ENCODE data around the gene HRG.
"Not testable (repeated sequence)": the region's sequence is repeated elsewhere in the genome, so short reads cannot be mapped to it uniquely, and the experiment has no call there.

Gene HRG, protein sequence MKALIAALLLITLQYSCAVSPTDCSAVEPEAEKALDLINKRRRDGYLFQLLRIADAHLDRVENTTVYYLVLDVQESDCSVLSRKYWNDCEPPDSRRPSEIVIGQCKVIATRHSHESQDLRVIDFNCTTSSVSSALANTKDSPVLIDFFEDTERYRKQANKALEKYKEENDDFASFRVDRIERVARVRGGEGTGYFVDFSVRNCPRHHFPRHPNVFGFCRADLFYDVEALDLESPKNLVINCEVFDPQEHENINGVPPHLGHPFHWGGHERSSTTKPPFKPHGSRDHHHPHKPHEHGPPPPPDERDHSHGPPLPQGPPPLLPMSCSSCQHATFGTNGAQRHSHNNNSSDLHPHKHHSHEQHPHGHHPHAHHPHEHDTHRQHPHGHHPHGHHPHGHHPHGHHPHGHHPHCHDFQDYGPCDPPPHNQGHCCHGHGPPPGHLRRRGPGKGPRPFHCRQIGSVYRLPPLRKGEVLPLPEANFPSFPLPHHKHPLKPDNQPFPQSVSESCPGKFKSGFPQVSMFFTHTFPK

DNA sequence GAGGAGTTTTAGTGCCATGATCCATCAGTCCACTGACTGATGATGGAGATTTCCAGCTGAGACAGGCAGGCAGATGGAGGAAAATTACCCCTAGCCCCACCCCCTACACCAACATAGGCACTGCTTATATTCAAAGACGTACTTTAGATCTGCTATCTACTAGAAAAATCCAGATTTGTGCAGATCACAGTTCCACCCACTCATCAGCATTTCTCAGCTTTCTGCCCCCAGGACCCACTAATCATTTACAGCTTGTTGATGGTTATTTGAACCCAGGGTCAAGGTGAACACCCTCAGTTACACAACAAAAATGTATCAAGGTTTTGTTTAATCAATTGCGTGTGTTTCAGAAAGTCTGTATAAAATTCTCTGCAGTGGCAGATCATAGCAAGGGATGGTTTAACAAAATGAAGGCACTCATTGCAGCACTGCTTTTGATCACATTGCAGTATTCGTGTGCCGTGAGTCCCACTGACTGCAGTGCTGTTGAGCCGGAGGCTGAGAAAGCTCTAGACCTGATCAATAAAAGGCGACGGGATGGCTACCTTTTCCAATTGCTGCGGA, at the start of gene HRG:
HRG (plus strand) TSS at position 390 of the 564 bp plus-strand sequence; CDS start at position 408, 18 bp downstream.
- no peak for DNase-seq (ENCODE audit: low read depth)

DNA sequence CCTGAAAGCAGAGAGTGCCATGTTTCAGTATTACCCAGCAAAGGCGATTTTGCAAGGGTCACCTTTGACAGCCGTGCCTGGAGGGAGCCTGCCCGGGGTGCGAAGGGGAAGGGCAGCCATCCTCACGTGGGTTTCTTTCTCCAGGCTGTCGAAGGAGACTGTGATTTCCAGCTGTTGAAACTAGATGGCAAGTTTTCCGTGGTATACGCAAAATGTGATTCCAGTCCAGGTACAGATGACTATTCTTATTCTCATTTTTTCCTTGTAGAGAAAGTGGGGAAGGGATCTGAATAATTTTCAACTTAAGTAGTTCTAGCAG, 49.6 kb upstream of the HRG start:
- no peak for DNase-seq (ENCODE audit: low read depth)

DNA sequence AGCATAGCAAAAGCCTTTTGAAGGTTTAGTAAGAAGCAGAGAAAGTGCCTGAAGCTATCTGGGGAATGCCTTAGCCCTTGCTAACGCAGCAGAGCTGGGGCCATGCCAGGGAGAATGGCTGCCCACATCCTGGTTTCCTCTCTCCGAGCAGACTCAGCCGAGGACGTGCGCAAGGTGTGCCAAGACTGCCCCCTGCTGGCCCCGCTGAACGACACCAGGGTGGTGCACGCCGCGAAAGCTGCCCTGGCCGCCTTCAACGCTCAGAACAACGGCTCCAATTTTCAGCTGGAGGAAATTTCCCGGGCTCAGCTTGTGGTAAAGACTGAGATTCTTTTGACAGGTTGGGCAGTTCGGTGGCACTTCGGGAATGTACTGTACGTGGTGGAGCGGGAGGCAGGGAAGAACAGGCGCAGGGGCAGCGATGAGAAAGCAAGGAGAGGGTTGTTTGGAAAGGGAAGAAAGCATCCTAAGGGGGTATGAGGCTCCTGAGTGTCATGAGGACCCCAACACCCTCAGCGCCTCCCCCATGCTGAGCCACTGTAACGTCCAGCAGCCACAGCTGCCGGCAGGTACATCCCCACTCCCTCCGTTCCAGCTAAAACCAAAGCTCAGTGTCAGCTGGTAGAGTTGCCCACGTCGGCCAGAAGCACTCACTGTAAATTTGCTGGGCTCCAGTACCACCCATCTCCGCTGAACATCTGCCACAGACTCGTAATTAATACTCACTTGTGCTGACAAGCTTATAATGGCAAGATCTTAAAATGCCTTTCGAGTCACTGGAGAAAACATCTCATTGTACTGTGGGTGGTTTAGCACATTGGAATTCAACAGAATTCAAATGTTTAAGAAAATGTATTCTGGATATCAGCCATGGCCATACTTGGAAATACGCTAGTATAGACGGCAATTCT, 48.5 kb upstream of the HRG start:
- DNase-seq (ENCODE audit: low read depth): peak; percentile 87

DNA sequence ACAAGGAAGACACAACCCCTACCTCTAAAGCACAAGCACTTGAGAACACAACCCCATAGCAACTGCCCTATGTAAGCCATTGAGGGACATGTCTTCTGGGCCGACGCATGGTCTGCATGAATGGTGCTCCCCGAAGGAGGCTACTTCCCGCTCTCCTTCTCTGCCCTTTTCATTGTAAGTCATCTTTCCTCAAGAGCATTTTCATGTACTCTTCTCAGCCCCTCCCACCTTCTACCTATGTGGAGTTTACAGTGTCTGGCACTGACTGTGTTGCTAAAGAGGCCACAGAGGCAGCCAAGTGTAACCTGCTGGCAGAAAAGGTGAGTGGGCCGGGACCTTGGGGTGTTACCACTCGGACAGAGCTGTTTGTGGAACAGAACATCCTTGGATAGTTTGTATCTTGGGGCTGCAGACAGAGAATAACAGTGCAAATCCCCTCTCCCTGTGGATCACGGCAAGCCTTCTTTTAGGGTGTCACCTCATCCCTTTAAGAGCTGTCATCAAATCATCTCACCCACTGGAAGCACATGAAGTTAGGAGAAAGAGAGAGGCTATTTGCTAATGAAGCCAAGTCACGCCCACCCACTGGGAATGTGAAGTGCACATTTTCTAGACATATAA, 47.4 kb upstream of the HRG start:
- no peak for DNase-seq (ENCODE audit: low read depth)

DNA sequence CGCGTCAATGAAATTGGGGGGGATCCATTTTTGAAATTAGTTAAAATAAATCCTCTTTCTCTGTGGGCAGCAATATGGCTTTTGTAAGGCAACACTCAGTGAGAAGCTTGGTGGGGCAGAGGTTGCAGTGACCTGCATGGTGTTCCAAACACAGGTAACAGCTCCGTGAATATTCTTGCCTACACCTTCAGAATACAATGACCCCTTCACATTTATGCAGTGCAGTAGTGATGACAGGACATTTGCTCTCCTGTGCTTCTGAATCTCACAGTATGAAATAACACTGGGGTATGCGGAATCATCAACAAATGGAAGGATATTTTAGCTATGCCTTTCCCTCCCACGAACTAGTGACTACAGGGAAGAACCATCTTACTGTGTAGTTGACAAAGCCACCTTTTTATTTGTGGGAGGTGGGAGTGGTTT, 46.0 kb upstream of the HRG start:
- no peak for DNase-seq (ENCODE audit: low read depth)

DNA sequence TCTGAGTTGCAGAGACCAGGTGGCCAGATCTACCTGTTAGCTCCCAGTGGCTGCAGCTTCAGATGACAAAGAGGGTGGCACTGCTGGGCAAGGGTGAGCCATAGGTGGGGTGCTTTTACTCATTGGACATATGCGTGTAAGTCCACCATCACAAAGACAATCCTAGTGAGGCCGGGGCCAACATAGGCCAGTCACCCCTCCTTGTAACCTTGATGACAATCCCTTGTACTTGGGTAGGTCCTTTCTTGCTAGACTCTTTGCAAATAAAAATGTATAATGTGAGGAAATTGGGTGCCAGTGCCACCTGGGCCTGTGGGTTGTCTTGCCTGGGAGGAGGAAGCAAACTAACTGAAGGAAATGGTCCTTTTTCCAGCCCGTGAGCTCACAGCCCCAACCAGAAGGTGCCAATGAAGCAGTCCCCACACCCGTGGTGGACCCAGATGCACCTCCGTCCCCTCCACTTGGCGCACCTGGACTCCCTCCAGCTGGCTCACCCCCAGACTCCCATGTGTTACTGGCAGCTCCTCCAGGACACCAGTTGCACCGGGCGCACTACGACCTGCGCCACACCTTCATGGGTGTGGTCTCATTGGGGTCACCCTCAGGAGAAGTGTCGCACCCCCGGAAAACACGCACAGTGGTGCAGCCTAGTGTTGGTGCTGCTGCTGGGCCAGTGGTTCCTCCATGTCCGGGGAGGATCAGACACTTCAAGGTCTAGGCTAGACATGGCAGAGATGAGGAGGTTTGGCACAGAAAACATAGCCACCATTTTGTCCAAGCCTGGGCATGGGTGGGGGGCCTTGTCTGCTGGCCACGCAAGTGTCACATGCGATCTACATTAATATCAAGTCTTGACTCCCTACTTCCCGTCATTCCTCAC, 45.4 kb upstream of the HRG start:
- DNase-seq (ENCODE audit: low read depth): no peak

DNA sequence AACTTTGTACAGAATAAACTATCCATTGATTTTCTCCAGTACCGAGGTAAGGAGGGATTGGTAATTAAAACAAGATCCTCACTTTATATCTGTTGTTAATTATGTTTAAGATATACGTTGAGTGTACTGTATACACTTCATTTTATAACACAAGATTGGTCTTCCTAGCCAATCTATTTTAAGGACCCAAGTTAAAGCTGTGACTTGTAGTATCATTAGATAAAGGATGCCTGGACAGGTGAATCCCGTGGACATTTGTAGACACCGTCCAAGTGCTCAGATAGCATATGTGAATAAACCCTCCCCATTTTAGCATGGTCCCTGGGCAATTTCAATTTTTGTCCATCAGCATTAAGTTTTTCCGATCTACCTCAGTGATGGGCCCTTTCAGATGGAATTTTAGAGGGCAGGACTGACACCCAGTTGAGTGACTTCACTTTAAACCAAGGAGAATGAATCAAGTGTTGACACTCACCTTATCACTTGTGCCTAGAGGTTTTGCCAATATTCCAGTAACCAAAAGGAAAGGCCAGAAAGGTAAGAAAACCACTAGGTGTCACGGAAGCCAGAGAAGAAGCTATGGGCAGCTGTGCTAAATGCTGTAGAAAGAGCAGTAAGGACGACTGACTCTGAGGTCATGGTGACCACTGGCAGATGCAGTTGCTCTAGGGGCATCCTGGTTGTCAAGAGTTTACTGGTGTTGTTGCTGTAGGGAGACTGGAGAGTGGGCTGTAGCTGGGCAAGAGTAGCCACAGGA, 43.7 kb upstream of the HRG start:
- no peak for DNase-seq (ENCODE audit: low read depth)

DNA sequence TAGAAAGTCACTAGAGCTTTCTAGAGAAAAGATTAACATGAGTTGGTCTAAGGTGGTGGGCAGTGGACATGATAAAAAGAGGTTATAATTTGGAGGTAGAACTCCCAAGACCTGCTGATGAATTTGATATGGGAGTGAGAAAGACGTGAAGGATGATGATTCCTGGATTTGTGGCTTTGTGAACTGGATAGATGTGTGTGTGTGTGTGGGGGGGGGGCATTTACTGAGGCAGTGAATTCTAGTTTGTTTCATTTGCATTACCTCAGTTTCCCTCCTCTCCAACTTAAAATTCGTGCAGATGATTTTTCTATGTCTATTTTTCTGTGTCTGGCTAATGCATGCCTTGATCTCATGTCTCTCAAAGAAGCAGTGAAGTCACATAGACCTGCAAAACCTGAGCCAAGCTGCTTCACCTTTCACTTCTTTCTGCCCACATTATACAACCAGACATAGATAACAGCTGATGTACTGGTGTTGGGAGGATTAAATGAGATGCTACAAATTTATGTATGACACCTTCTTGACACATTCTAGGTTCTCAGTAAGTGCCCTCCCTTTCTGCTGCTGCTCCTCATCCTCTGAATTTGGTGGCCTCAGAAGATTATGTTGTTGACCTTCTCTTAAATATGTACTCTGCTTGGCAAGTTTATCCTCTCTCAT, 43.0 kb upstream of the HRG start:
- no peak for DNase-seq (ENCODE audit: low read depth)

DNA sequence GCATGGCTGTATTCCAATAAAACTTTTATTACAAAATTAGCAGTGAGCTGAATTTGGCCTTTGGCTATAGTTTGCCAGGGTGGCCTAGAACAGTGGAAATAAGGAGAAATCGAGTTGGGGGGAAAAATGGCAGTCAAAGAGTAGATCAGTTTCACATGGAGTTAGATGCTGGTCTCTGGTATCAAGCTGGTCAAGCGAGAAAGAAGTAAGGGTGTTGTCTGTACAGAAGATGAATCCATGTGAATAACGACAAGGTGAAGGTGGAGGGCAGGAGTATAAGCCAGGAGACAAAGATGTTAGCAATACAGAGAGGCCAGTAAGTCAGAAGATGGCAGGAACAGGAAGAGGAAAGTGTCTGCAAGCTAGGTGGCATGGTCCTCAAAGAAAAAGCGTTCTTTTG, 41.2 kb upstream of the HRG start:
- no peak for DNase-seq (ENCODE audit: low read depth)

DNA sequence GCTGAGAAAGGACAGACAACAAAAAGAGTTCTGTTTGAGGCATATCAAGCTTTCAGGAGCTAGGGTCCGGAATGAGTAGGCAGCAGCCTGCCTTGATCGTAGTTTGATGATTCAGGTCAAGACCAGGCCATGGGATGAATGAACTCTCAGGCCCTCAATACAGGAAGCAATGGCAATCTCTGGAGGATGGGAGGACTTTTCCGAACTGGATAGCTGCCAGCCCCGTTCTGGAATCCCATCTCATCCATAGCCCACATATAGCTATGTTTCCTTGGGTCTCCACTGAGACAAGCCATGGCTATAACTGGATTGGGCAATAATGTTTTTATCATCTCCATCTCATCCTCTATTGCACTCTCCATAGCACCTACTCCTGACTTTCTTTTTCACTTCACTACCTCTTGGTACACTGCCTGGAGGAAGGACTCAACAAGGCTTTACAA, 40.2 kb upstream of the HRG start:
- no peak for DNase-seq (ENCODE audit: low read depth)

DNA sequence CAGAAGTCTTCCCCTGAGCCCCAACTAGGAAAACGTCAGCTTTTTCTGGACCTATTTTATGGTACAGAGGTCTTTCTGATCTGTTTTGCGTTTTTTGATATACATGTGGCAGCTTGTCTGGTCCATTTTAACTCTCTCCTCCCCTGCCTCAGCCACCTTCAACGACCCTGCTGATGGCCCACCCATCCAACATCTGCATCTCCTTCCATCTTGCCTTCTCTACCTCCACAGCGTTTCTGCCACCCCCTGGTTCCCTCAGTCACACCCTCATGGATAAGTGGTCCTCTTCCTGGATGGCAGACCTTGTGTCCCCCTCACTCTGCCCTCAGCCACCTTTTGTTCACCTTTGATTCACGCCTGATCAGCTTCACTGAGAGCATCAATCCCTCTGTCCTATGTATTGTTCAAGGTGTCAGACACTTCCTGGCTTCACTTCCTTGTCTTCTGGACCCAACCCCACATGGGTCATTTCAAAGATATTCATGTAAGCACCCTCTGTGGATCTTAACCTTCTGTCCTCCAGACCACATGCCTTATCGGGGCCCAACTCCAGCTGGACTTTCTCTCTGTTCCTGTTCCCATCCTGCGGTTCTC, 39.5 kb upstream of the HRG start:
- DNase-seq (ENCODE audit: low read depth): no peak

DNA sequence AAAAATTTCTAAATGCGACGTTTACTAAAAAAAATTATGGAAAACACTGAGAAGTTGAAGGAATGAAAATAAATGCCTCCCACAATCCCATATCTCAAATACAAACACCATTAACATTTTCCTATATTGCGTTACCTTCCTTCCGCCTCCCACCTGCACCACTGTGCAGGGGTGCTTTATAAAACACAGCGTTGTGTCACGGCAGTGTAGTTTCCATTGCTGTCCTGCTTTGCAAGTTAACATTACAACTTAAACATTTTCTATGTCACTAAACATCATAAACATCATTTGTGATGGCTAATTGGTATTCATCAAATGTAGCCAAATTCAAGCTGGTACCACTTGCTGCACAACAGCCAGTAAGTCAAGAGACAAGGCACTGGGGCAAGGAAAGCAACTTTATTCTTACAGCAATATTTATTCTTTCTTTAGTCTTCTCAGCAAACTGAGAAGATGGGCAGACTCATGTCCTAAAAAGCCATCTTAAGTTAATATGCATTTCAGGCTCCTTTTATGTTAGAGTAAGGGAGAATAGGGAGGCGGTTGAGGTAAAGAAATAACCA, 37.9 kb upstream of the HRG start:
- no peak for DNase-seq (ENCODE audit: low read depth)

DNA sequence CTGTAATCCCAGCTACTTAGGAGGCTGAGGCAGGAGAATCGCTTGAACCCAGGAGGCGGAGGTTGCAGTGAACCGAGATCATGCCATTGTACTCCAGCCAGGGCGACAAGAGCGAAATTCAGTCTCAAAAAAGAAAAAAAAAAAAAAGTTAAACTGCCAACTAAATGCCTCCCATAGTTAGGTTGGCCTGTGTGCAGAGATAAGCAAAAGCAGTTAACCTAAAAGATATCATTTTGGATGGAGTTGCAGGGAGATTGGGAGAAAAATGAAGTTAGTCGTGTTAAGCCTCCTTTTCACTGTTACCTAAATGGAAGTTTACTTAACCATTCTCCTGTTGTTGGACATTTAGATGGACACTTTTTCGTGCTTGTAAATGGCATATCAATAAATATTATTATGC, 37.1 kb upstream of the HRG start:
- no peak for DNase-seq (ENCODE audit: low read depth)

DNA sequence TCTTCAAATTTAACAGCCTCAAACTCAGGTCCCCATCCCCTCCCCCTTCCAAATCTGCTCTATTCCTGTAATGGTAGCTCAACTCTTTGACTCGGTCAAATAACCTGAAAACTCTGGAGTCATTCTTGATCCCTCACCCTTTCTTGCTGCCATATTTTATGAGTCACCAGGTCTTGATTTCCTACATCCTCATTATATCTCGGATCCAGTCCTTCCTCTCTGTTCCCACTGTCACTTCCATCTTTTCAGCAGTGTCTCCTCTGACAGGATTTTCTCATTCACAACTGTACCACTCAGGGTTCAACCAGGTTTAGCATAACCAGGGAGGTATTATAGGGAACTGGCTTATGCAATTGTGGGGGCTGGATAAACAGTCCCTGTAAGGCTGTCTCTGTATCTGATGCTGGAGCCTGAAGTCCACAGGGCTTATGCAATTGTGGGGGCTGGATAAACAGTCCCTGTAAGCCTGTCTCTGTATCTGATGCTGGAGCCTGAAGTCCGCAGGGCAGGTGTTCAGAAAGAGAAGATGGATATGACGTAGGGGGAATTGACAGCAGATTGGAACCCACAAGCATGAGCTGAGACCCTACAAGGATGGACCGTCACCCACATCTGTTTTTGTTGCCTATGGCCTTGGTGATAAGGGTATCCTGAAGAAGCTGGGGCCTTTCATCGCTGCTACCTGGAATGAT, 34.7 kb upstream of the HRG start:
- DNase-seq (ENCODE audit: low read depth): no peak

DNA sequence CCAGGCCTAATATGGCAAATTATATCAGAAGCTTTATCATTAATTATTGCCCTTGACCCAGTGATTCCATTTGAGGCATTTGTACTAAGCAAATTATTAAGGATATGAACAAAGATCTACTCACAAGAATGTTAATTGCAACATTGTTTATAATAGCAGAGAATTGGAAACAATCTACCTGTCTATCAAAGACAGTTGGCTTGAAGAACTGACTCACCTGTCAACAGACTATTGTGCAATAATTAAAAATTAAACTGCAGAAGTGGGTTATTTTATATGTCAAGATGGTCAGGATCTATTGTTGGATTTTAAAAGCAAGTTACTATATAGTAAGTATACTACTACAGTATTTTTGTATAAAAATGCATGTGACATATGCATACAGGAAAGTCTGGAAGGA, 32.3 kb upstream of the HRG start:
- DNase-seq (ENCODE audit: low read depth): no peak

DNA sequence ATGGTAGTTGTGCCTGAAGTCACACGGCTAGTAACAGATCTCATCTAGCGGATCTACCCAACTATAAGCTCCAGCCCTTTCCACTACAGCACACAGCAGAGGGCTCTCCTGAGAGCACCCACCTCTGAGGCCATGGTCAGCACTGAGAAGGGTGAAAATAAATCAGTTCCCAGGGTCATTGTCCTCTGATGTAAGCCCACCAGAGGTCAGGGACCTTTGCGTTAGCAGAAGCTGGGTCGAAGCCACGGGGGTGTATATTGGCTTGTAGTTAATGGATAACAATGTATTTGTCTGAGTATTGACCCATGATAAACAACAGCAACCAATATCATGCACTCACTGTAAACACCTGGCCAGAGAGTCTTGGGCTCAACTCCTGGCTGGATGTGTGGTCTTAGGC, 31.6 kb upstream of the HRG start:
- DNase-seq (ENCODE audit: low read depth): not testable (repeated sequence)

DNA sequence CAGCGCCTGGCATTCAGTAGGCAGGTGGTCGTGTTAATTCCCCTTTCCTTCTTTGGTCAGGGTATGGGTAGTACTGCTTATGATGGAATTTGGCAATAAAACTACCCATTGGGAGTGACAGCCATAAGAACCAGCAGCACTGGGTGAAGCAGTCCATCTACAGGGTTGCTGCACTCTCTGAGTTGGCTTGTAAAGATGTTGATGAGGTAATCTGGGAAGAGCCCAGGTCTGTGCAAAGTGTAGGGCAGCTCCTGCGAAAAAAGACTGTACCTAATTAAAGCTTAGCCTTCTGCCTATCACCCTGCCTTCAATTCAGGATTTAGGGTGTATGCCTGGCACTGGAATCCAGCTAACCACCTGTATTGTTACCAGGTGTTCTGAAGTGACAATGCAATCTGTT, 30.3 kb upstream of the HRG start:
- no peak for DNase-seq (ENCODE audit: low read depth)

DNA sequence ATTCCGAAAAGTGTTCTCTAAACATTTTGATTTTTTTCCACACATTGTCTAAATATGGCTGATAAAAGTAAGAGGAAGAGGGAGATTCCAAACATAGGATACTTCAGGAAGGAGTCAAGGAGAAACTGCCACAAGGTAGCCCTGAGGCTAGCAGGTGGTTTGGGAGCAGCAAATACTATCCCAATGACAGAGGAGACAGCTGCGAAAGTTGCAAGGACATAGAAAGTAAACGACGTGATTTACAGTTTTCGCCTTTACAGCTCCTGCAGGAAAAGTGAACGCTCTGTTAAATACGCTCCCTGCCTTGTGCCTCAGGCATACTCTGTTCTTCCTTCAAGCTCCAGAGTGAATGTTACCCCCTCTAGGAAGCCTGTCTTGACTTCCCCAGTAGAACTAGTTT, 29.3 kb upstream of the HRG start:
- DNase-seq (ENCODE audit: low read depth): no peak

DNA sequence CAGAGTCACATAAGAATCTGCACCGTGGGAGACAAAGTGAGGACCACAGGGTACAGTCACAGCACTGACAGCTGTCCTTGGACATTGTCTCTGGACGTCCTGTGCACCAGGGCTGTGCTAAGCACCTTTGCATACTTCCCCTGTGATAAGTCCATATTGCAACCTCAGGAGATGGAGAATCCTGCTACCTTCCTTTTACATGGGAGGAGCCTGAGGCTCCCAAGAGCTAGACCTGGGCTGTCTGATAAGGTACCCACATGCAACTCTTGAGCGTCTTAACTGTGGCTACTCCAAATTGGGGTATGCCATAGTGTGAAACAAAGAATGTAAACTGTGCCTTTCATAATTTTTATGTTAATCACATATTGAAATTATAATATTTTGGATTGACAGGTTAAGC, 28.1 kb upstream of the HRG start:
- DNase-seq (ENCODE audit: low read depth): no peak
